PC-9 (cell line): ENCODE results near the gene DSCAM. TPM values are rescaled to one million over a fixed set of nuclear protein-coding genes. Genes with fewer than 3 reads are reported as not detected.

Source experiments
- BruUV-seq: library from RNA; stranded (reverse); fragments of 400-500 nt; replicated peaks from 2 replicates; lab custom pipeline; 2021; lab: Mats Ljungman, UMichigan
- CTCF ChIA-PET: fragments of 300-600 bp; sonication (Branson Sonifier 250); formaldehyde crosslinking; loops from one replicate; lab custom pipeline; 2022; ENCODE audit warnings: antibody characterized with exemption; lab: Charles Lee
- POLR2A ChIA-PET: fragments of 300-600 bp; sonication (Branson Sonifier 250); formaldehyde crosslinking; loops from one replicate; lab custom pipeline; 2022; ENCODE audit warnings: antibody characterized with exemption; ENCODE audit not compliant: unreplicated experiment; lab: Charles Lee
- DNase-seq, 2 experiments: peaks; one replicate each; pipeline versions ENCODE4 v3.0.0 to v3.0.0-alpha.2; 2015 to 2022; ENCODE audit warnings: mixed read lengths in 1 of 2
- H2AFZ ChIP-seq: fragments of 200-600 bp; sonication (generic); 2 replicates; pipeline ENCODE4 v1.8.1; 2017; ENCODE audit warnings: antibody characterized with exemption
- H3F3A ChIP-seq: fragments of 200-600 bp; sonication (generic); 2 replicates; pipeline ENCODE4 v1.8.1; 2017; ENCODE audit warnings: antibody characterized with exemption, mild to moderate bottlenecking, low read depth; ENCODE audit not compliant: insufficient read depth
- H3K27ac ChIP-seq: fragments of 200-600 bp; sonication (generic); 2 replicates; pipeline ENCODE4 v1.6.1; 2016; ENCODE audit warnings: mixed run types
- H3K27me3 ChIP-seq: fragments of 200-600 bp; sonication (generic); 2 replicates; pipeline ENCODE4 v1.6.1; 2016; ENCODE audit warnings: low read depth, mixed run types; ENCODE audit not compliant: insufficient read depth
- H3K36me3 ChIP-seq: fragments of 200-600 bp; sonication (generic); 2 replicates; pipeline ENCODE4 v1.6.1; 2016; ENCODE audit warnings: low read depth, mixed run types
- H3K4me1 ChIP-seq: fragments of 200-600 bp; sonication (generic); replicated peaks from 2 replicates; pipeline ENCODE4 v1.6.1; 2016; ENCODE audit warnings: mixed run types; ENCODE audit not compliant: insufficient read depth
- H3K4me2 ChIP-seq: fragments of 200-600 bp; sonication (generic); 2 replicates; pipeline ENCODE4 v1.6.1; 2017; ENCODE audit warnings: mixed run types
- H3K4me3 ChIP-seq: fragments of 200-600 bp; sonication (generic); 2 replicates; pipeline ENCODE4 v1.6.1; 2016; ENCODE audit warnings: mixed run types
- H3K79me2 ChIP-seq: fragments of 200-600 bp; sonication (generic); 2 replicates; pipeline ENCODE4 v1.6.1; 2017; ENCODE audit warnings: low read depth, mixed run types
- H3K9me2 ChIP-seq: fragments of 200-600 bp; sonication (generic); 2 replicates; pipeline ENCODE4 v1.8.1; 2017; ENCODE audit warnings: mild to moderate bottlenecking; ENCODE audit not compliant: insufficient read depth
- H3K9me3 ChIP-seq: fragments of 200-600 bp; sonication (generic); 2 replicates; pipeline ENCODE4 v1.8.1; 2016; ENCODE audit warnings: low read depth; ENCODE audit not compliant: insufficient read depth
- H4K20me1 ChIP-seq: fragments of 200-600 bp; sonication (generic); 2 replicates; pipeline ENCODE4 v1.8.1; 2017; ENCODE audit not compliant: insufficient read depth
- CTCF ChIP-seq: fragments of 200-600 bp; sonication (generic); conservative IDR thresholded peaks from 2 replicates; pipeline ENCODE4 v1.6.1; 2017; ENCODE audit warnings: mixed run types, antibody characterized with exemption, mild to moderate bottlenecking, moderate library complexity
- EZH2 ChIP-seq: fragments of 200-600 bp; sonication (generic); IDR thresholded peaks from 2 replicates; pipeline ENCODE4 v1.8.0; 2017; ENCODE audit warnings: antibody characterized with exemption, low read depth
- intact Hi-C: fragments of 100-400 bp; cut with micrococcal nuclease; formaldehyde crosslinking; loops from one replicate; pipeline ENCODE4 v1.10.0; 2022; ENCODE audit not compliant: unreplicated experiment
- total RNA-seq: library from RNA; stranded (reverse); gene quantifications from 2 replicates; pipeline ENCODE4 v1.2.3, GENCODE V29; 2021

Gene DSCAM
- total RNA-seq, 1 experiment from 2014 or later: not detected

GRCh38 chr21:40719615-40720014 is 127.3 kb downstream of the DSCAM start:
- H3K79me2 ChIP-seq: no peaks in the 10 kb centered on the region
- no peak overlapping the region for H3K4me3 ChIP-seq
- no peak for DNase-seq
- intact Hi-C loops: no loop called here
- no peaks in the 10 kb centered on the region for H3K9me2 ChIP-seq
- no peak overlapping the region for H3K27ac ChIP-seq
- H2AFZ ChIP-seq: no peak overlapping the region
- H3F3A ChIP-seq: no peaks in the 10 kb centered on the region
- H3K27me3 ChIP-seq: no peaks in the 10 kb centered on the region
- no peaks in the 10 kb centered on the region for H4K20me1 ChIP-seq
- H3K4me1 ChIP-seq: no peaks in the 10 kb centered on the region
- TF ChIP-seq EZH2 (no peak), CTCF (no peak)
- ChIA-PET POLR2A (no interaction called here), CTCF (no interaction called here)
- H3K9me3 ChIP-seq: no peaks in the 10 kb centered on the region
- BruUV-seq: no TSS peak
- no peaks in the 10 kb centered on the region for H3K36me3 ChIP-seq
- no peak overlapping the region for H3K4me2 ChIP-seq

- no peaks in the 10 kb centered on the region for H3K27me3 ChIP-seq
- no peak overlapping the region for H3K4me2 ChIP-seq
- H3K36me3 ChIP-seq: no peaks in the 10 kb centered on the region
- no peak for DNase-seq
- POLR2A ChIA-PET: no interaction called here
- H3K4me3 ChIP-seq: no peak overlapping the region
- H4K20me1 ChIP-seq: no peaks in the 10 kb centered on the region
- BruUV-seq: no TSS peak
- H3K79me2 ChIP-seq: no peaks in the 10 kb centered on the region
- TF ChIP-seq EZH2: no peak
- no peak for TF ChIP-seq CTCF
- no peak overlapping the region for H2AFZ ChIP-seq
- no peaks in the 10 kb centered on the region for H3K4me1 ChIP-seq
- H3F3A ChIP-seq: no peaks in the 10 kb centered on the region
- no peak overlapping the region for H3K27ac ChIP-seq
- no peaks in the 10 kb centered on the region for H3K9me3 ChIP-seq
- CTCF ChIA-PET: no interaction called here
- intact Hi-C loops: no loop called here
- H3K9me2 ChIP-seq: no peaks in the 10 kb centered on the region
Observed at GRCh38 chr21:40717028-40717427, 129.9 kb downstream of the DSCAM start.

- no TSS peak for BruUV-seq
- no peak for TF ChIP-seq CTCF
- POLR2A ChIA-PET: no interaction called here
Observed at GRCh38 chr21:40714536-40714935, 132.4 kb downstream of the DSCAM start.

More at GRCh38 chr21:40714536-40714935, 132.4 kb downstream of the DSCAM start:
- H3F3A ChIP-seq: no peaks in the 10 kb centered on the region
- H4K20me1 ChIP-seq: no peaks in the 10 kb centered on the region
- no peak overlapping the region for H3K27ac ChIP-seq
- H3K27me3 ChIP-seq: no peaks in the 10 kb centered on the region
- H3K4me1 ChIP-seq: no peaks in the 10 kb centered on the region
- H3K36me3 ChIP-seq: no peaks in the 10 kb centered on the region
- no peaks in the 10 kb centered on the region for H3K9me3 ChIP-seq
- H3K9me2 ChIP-seq: no peaks in the 10 kb centered on the region
- intact Hi-C loops: no loop called here
- no peak for DNase-seq
- no peak overlapping the region for H2AFZ ChIP-seq
- CTCF ChIA-PET: no interaction called here
- H3K4me2 ChIP-seq: no peak overlapping the region
- H3K79me2 ChIP-seq: no peaks in the 10 kb centered on the region
- no peak overlapping the region for H3K4me3 ChIP-seq
